SK-N-SH treated with all-trans-retinoic acid at 6 μM for 48 hours (cell line): ENCODE measurements around the gene CHST11.
"Not testable (repeated sequence)": the region's sequence is repeated elsewhere in the genome, so short reads cannot be mapped to it uniquely, and the experiment has no call there.

Experiments
- ATAC-seq: fragments of 200-7000 bp; cut with Tn5 transposase; 3 replicates; pipeline ENCODE4 v1.9.1; 2020; ENCODE audit warnings: mild to moderate bottlenecking, moderate library complexity
- ARNTL ChIP-seq: fragments of 450-650 bp; formaldehyde crosslinking; IDR thresholded peaks from 2 replicates; pipeline ENCODE4 v1.5.0; 2020; ENCODE audit warnings: low read depth, mild to moderate bottlenecking, moderate library complexity, borderline replicate concordance
- BACH2 ChIP-seq: fragments of 250-450 bp; sonication (Bioruptor Pico); IDR thresholded peaks from 2 replicates; pipeline ENCODE4 v1.9.0; 2021; ENCODE audit warnings: mild to moderate bottlenecking, borderline replicate concordance
- CREB5 ChIP-seq: fragments of 250-450 bp; sonication (Bioruptor Pico); IDR thresholded peaks from 2 replicates; pipeline ENCODE4 v1.5.1; 2020; ENCODE audit warnings: low read depth, mild to moderate bottlenecking, moderate library complexity
- CSDC2 ChIP-seq: fragments of 250-450 bp; sonication (Bioruptor Pico); IDR thresholded peaks from 2 replicates; pipeline ENCODE4 v1.5.0; 2020; ENCODE audit warnings: mild to moderate bottlenecking, moderate library complexity
- CSRNP3 ChIP-seq: fragments of 250-450 bp; sonication (Bioruptor Pico); IDR thresholded peaks from 2 replicates; pipeline ENCODE4 v1.5.1; 2021; ENCODE audit warnings: mild to moderate bottlenecking, moderate library complexity
- ESRRG ChIP-seq: fragments of 250-450 bp; sonication (Bioruptor Pico); IDR thresholded peaks from 2 replicates; pipeline ENCODE4 v1.6.1; 2021; ENCODE audit warnings: mild to moderate bottlenecking
- GLIS3 ChIP-seq: fragments of 250-450 bp; sonication (Bioruptor Pico); IDR thresholded peaks from 2 replicates; pipeline ENCODE4 v1.5.0; 2020; ENCODE audit warnings: mild to moderate bottlenecking, moderate library complexity
- ISL1 ChIP-seq: fragments of 250-450 bp; sonication (Bioruptor Pico); IDR thresholded peaks from 2 replicates; pipeline ENCODE4 v2.1.2; 2022; ENCODE audit warnings: mild to moderate bottlenecking, moderate library complexity
- OSR1 ChIP-seq: fragments of 250-450 bp; sonication (Bioruptor Pico); IDR thresholded peaks from 2 replicates; pipeline ENCODE4 v1.8.0; 2022; ENCODE audit warnings: moderate library complexity, mild to moderate bottlenecking, inconsistent platforms
- PATZ1 ChIP-seq: fragments of 250-450 bp; sonication (Bioruptor Pico); IDR thresholded peaks from 2 replicates; pipeline ENCODE4 v1.8.0; 2020; ENCODE audit warnings: mild to moderate bottlenecking, moderate library complexity, borderline replicate concordance
- POU6F1 ChIP-seq: fragments of 250-450 bp; sonication (Bioruptor Pico); IDR thresholded peaks from 2 replicates; pipeline ENCODE4 v1.8.0; 2021; ENCODE audit warnings: low read depth, mild to moderate bottlenecking, moderate library complexity, borderline replicate concordance
- PPARA ChIP-seq: fragments of 250-450 bp; sonication (Bioruptor Pico); IDR thresholded peaks from 2 replicates; pipeline ENCODE4 v1.5.0; 2020; ENCODE audit warnings: mild to moderate bottlenecking, borderline replicate concordance
- RARB ChIP-seq: fragments of 250-450 bp; sonication (Bioruptor Pico); IDR thresholded peaks from 2 replicates; pipeline ENCODE4 v1.8.0; 2021; ENCODE audit warnings: mild to moderate bottlenecking, moderate library complexity
- SNAI2 ChIP-seq: fragments of 250-450 bp; sonication (Bioruptor Pico); IDR thresholded peaks from 2 replicates; pipeline ENCODE4 v1.5.0; 2020; ENCODE audit warnings: mild to moderate bottlenecking, moderate library complexity
- TCF4 ChIP-seq: fragments of 250-450 bp; sonication (Bioruptor Pico); IDR thresholded peaks from 2 replicates; pipeline ENCODE4 v1.8.0; 2021; ENCODE audit warnings: mild to moderate bottlenecking, moderate library complexity, borderline replicate concordance
- TOX ChIP-seq: fragments of 250-450 bp; sonication (Bioruptor Pico); IDR thresholded peaks from 2 replicates; pipeline ENCODE4 v1.8.0; 2021; ENCODE audit warnings: mild to moderate bottlenecking, moderate library complexity, borderline replicate concordance
- ZC3H10 ChIP-seq: fragments of 250-450 bp; sonication (Bioruptor Pico); IDR thresholded peaks from 2 replicates; pipeline ENCODE4 v1.5.1; 2021; ENCODE audit warnings: mild to moderate bottlenecking, moderate library complexity
- ZFP3 ChIP-seq: fragments of 250-450 bp; sonication (Bioruptor Pico); IDR thresholded peaks from 2 replicates; pipeline ENCODE4 v1.5.0; 2020; ENCODE audit warnings: mild to moderate bottlenecking, moderate library complexity
- ZFP30 ChIP-seq: fragments of 450-650 bp; formaldehyde crosslinking; IDR thresholded peaks from 2 replicates; pipeline ENCODE4 v1.5.0; 2022; ENCODE audit warnings: mild to moderate bottlenecking, moderate library complexity
- ZNF565 ChIP-seq: fragments of 450-650 bp; formaldehyde crosslinking; conservative IDR thresholded peaks from 2 replicates; pipeline ENCODE4 v1.5.0; 2020; ENCODE audit warnings: low read depth, mild to moderate bottlenecking, moderate library complexity
- ZNF70 ChIP-seq: fragments of 450-650 bp; formaldehyde crosslinking; IDR thresholded peaks from 2 replicates; pipeline ENCODE4 v1.5.0; 2020; ENCODE audit warnings: mild to moderate bottlenecking, moderate library complexity
- ZNF8 ChIP-seq: fragments of 450-650 bp; formaldehyde crosslinking; IDR thresholded peaks from 2 replicates; pipeline ENCODE4 v1.5.0; 2020; ENCODE audit warnings: mild to moderate bottlenecking, moderate library complexity

CHST11 gene

GRCh38 chr12:104805186-104805585 lies 348.4 kb downstream of the CHST11 start:
- TF ChIP-seq CSRNP3 (no peak), ISL1 (no peak), SNAI2 (no peak), BACH2 (no peak), ZFP3 (CRISPR knock-in tag) (no peak)
- peak; percentile 95 for ATAC-seq

- ATAC-seq, result not testable (repeated sequence)
Measured at GRCh38 chr12:104806194-104806593, 349.4 kb downstream of the CHST11 start.

- TF ChIP-seq ZFP3 (CRISPR knock-in tag) (no peak), CSRNP3 (no peak), ISL1 (no peak), SNAI2 (no peak), POU6F1 (CRISPR knock-in tag) (no peak), PPARA (CRISPR knock-in tag) (no peak), ZNF70 (CRISPR knock-in tag) (no peak), ARNTL (CRISPR knock-in tag) (no peak), CSDC2 (CRISPR knock-in tag) (no peak), PATZ1 (no peak), GLIS3 (no peak), ZNF565 (no peak), ZNF8 (CRISPR knock-in tag) (no peak), TOX (no peak)
- ATAC-seq, result no peak
Measured at GRCh38 chr12:104809251-104809650, 352.5 kb downstream of the CHST11 start.

- no peak for ATAC-seq
- TF ChIP-seq PPARA (CRISPR knock-in tag), result no peak
- TF ChIP-seq RARB (CRISPR knock-in tag), result no peak
- TF ChIP-seq ZNF70 (CRISPR knock-in tag), result no peak
- TF ChIP-seq ZC3H10 (CRISPR knock-in tag), result no peak
- no peak for TF ChIP-seq TCF4 (CRISPR knock-in tag)
- no peak for TF ChIP-seq SNAI2
- no peak for TF ChIP-seq ESRRG
- TF ChIP-seq ISL1, result no peak
- no peak for TF ChIP-seq ZFP30
- TF ChIP-seq TOX, result no peak
- TF ChIP-seq CREB5 (CRISPR knock-in tag), result no peak
- TF ChIP-seq BACH2, result no peak
- no peak for TF ChIP-seq POU6F1 (CRISPR knock-in tag)
- TF ChIP-seq OSR1 (CRISPR knock-in tag), result no peak
- TF ChIP-seq ARNTL (CRISPR knock-in tag), result no peak
- no peak for TF ChIP-seq GLIS3
- no peak for TF ChIP-seq CSDC2 (CRISPR knock-in tag)
- TF ChIP-seq ZNF565, result no peak
- TF ChIP-seq PATZ1, result no peak
- TF ChIP-seq, all 23 proteins: peak for 0
Measured at GRCh38 chr12:104809706-104810385, 353.1 kb downstream of the CHST11 start.
